ENCODE data around the gene DRD1. TPM values are rescaled to one million over a fixed set of nuclear protein-coding genes. Genes with fewer than 3 reads are reported as not detected.

The DRD1 gene
- under 1 TPM; 0.41 to 0.99 TPM for total RNA-seq

GRCh38 chr5:175444060-175444904 lies at the start of gene DRD1:
DRD1 (minus strand) TSS chr5:175444182; CDS start chr5:175443099, 1,083 bp downstream.
- Histone ChIP-seq H3K4me3 (peak within 1 kb of the TSS; percentile 72), H3K9me3 (no peaks in the 10 kb centered on the region), H3K4me1 (ENCODE audit: control insufficient read depth in 1 of 2, low read depth in 2 of 2) (peaks cover 6 to 53% of the 10 kb centered on the region in 2 donors), H3K27me3 (replicated peaks; ENCODE audit: insufficient read depth) (no peaks in the 10 kb centered on the region), H3K27ac (no peak within 1 kb of the TSS), H3K36me3 (no peaks in the 10 kb centered on the region)
- ATAC-seq (ENCODE audit: insufficient number of reproducible peaks, low FRiP score, low read depth) (no peak), DNase-seq (ENCODE audit: low spot score) (no peak)
- TF ChIP-seq CTCF (IDR thresholded peaks at IDR 0.05) = peak; percentile 80

GRCh38 chr5:175493726-175494125 lies 49.7 kb upstream of the DRD1 start:
- no peaks in the 10 kb centered on the region for H3K27me3 ChIP-seq (replicated peaks; ENCODE audit: insufficient read depth)
- no peak for TF ChIP-seq CTCF (IDR thresholded peaks at IDR 0.05)
- peaks cover 23% of the 10 kb centered on the region for H3K36me3 ChIP-seq
- ATAC-seq (ENCODE audit: insufficient number of reproducible peaks, low FRiP score, low read depth) (no peak), DNase-seq (ENCODE audit: low spot score) (no peak)
- H3K9me3 ChIP-seq = no peaks in the 10 kb centered on the region
- H3K27ac ChIP-seq = no peak overlapping the region
- H3K4me1 ChIP-seq (ENCODE audit: control insufficient read depth in 1 of 2, low read depth in 2 of 2) = no peaks in the 10 kb centered on the region
- no peak overlapping the region for H3K4me3 ChIP-seq

- Histone ChIP-seq H3K4me3 (no peak overlapping the region), H3K9me3 (no peaks in the 10 kb centered on the region), H3K4me1 (ENCODE audit: control insufficient read depth in 1 of 2, low read depth in 2 of 2) (no peaks in the 10 kb centered on the region), H3K27me3 (replicated peaks; ENCODE audit: insufficient read depth) (no peaks in the 10 kb centered on the region), H3K27ac (no peak overlapping the region), H3K36me3 (peaks cover 25% of the 10 kb centered on the region)
- no peak for TF ChIP-seq CTCF (IDR thresholded peaks at IDR 0.05)
- no peak for DNase-seq (ENCODE audit: low spot score)
- ATAC-seq (ENCODE audit: insufficient number of reproducible peaks, low FRiP score, low read depth) = no peak
Observed at GRCh38 chr5:175493260-175493659, 49.3 kb upstream of the DRD1 start.

- no peak for TF ChIP-seq CTCF (IDR thresholded peaks at IDR 0.05)
- H3K36me3 ChIP-seq = peaks cover 25% of the 10 kb centered on the region
Observed at GRCh38 chr5:175491223-175491622, 47.2 kb upstream of the DRD1 start.

GRCh38 chr5:175489693-175490443 lies 45.9 kb upstream of the DRD1 start:
- Histone ChIP-seq H3K9me3 (no peaks in the 10 kb centered on the region), H3K27ac (no peak overlapping the region), H3K4me1 (ENCODE audit: control insufficient read depth in 1 of 2, low read depth in 2 of 2) (no peaks in the 10 kb centered on the region), H3K36me3 (peaks cover 25% of the 10 kb centered on the region), H3K4me3 (no peak overlapping the region), H3K27me3 (replicated peaks; ENCODE audit: insufficient read depth) (no peaks in the 10 kb centered on the region)
- DNase-seq (ENCODE audit: low spot score) (no peak), ATAC-seq (ENCODE audit: insufficient number of reproducible peaks, low FRiP score, low read depth) (no peak)
- no peak for TF ChIP-seq CTCF (IDR thresholded peaks at IDR 0.05)

More at GRCh38 chr5:175491223-175491622, 47.2 kb upstream of the DRD1 start:
- Histone ChIP-seq H3K27me3 (replicated peaks; ENCODE audit: insufficient read depth) (no peaks in the 10 kb centered on the region), H3K9me3 (no peaks in the 10 kb centered on the region), H3K27ac (no peak overlapping the region), H3K4me3 (no peak overlapping the region), H3K4me1 (ENCODE audit: control insufficient read depth in 1 of 2, low read depth in 2 of 2) (no peaks in the 10 kb centered on the region)
- DNase-seq (ENCODE audit: low spot score) (no peak), ATAC-seq (ENCODE audit: insufficient number of reproducible peaks, low FRiP score, low read depth) (no peak)
